Panc1 (cell line): Measurements from ENCODE around the gene ERBB2. TPM values are rescaled to one million over a fixed set of nuclear protein-coding genes. Genes with fewer than 3 reads are reported as not detected.

Source experiments
- ATAC-seq: fragments of 200-7000 bp; cut with Tn5 transposase; 2 replicates; pipeline ENCODE4 v1.9.1; 2020; ENCODE audit warnings: mild to moderate bottlenecking, moderate library complexity
- BruUV-seq: library from RNA; stranded (reverse); fragments of 400-500 nt; replicated peaks from 2 replicates; lab custom pipeline; 2021; lab: Mats Ljungman, UMichigan
- CTCF ChIA-PET: fragments of 300-600 bp; sonication (Branson Sonifier 250); formaldehyde crosslinking; loops from one replicate; lab custom pipeline; 2022; ENCODE audit warnings: antibody characterized with exemption; lab: Charles Lee
- POLR2A ChIA-PET: fragments of 300-600 bp; sonication (Branson Sonifier 250); formaldehyde crosslinking; loops from one replicate; lab custom pipeline; 2022; ENCODE audit warnings: antibody characterized with exemption; lab: Charles Lee
- DNase-seq: peaks from one replicate; pipeline ENCODE4 v3.0.0-alpha.2; 2010; ENCODE audit warnings: low read depth, low spot score
- H3K27ac ChIP-seq: 2 replicates; pipeline ENCODE4 v1.5.1; 2011; ENCODE audit warnings: mild to moderate bottlenecking, low read length, inconsistent platforms
- H3K27me3 ChIP-seq: fragments of 200-500 bp; sonication (Bioruptor generic); 2 replicates; pipeline ENCODE4 v1.6.0; 2014; ENCODE audit warnings: low read length, inconsistent platforms; ENCODE audit not compliant: control insufficient read depth, insufficient read depth
- H3K36me3 ChIP-seq: fragments of 200-500 bp; sonication (Bioruptor generic); 2 replicates; pipeline ENCODE4 v1.5.1; 2014; ENCODE audit warnings: inconsistent platforms, mild to moderate bottlenecking, low read length, moderate library complexity; ENCODE audit not compliant: control insufficient read depth, insufficient read depth
- H3K4me1 ChIP-seq: 2 replicates; pipeline ENCODE4 v1.5.1; 2011; ENCODE audit warnings: inconsistent platforms, mild to moderate bottlenecking, low read length, moderate library complexity; ENCODE audit not compliant: control insufficient read depth, insufficient read depth
- H3K4me3 ChIP-seq, 2 experiments: 2 replicates each; pipeline ENCODE4 v1.5.1; 2011 to 2012; ENCODE audit warnings: low read depth in 2 of 2, low read length in 2 of 2, mild to moderate bottlenecking in 2 of 2, inconsistent platforms in 1 of 2, moderate library complexity in 1 of 2
- H3K9me3 ChIP-seq: fragments of 200-500 bp; sonication (Bioruptor generic); 2 replicates; pipeline ENCODE4 v1.5.1; 2014; ENCODE audit warnings: low read depth, mild to moderate bottlenecking, inconsistent platforms, low read length, moderate library complexity; ENCODE audit not compliant: control insufficient read depth, insufficient read depth
- CTCF ChIP-seq: fragments of 450-650 bp; IDR thresholded peaks from 2 replicates; pipeline ENCODE4 v1.5.1; 2017; ENCODE audit warnings: mild to moderate bottlenecking
- POLR2AphosphoS5 ChIP-seq: IDR thresholded peaks from 2 replicates; pipeline ENCODE4 v1.6.1; 2012; ENCODE audit warnings: mild to moderate bottlenecking, low read depth, low read length, moderate library complexity
- REST ChIP-seq, 2 experiments: IDR thresholded peaks; 2 replicates each; pipeline ENCODE4 v1.6.1; 2011 to 2012; ENCODE audit warnings: low read depth in 2 of 2, control low read depth in 1 of 2, low read length in 1 of 2, mild to moderate bottlenecking in 1 of 2, moderate library complexity in 1 of 2; ENCODE audit not compliant: insufficient read depth in 1 of 2
- SIN3A ChIP-seq: IDR thresholded peaks from 2 replicates; pipeline ENCODE4 v1.6.1; 2012; ENCODE audit warnings: low read depth, mild to moderate bottlenecking, low read length, moderate library complexity, borderline replicate concordance; ENCODE audit not compliant: insufficient read depth
- TCF7L2 ChIP-seq: IDR thresholded peaks from 2 replicates; pipeline ENCODE4 v1.6.1; 2011; ENCODE audit warnings: mild to moderate bottlenecking, low read depth, low read length, inconsistent platforms
- in situ Hi-C: cut with HindIII; loops from 2 replicates; pipeline ENCODE4 v1.10.0; 2016; ENCODE audit warnings: low sequenced_read_pairs, low pct_unique_long_range_greater_than_20kb
- intact Hi-C: fragments of 100-400 bp; cut with micrococcal nuclease; formaldehyde crosslinking; loops from one replicate; pipeline ENCODE4 v1.10.0; 2022; ENCODE audit not compliant: unreplicated experiment
- total RNA-seq: library from RNA; stranded (reverse); gene quantifications from one replicate; pipeline ENCODE4 v1.2.1, GENCODE V29; 2021; ENCODE audit not compliant: unreplicated experiment

Gene ERBB2
- total RNA-seq, 1 experiment from 2014 or later = 68.6 TPM

- no peak for ATAC-seq
- in situ Hi-C loops (no loop called here), intact Hi-C loops (loop anchor here (5.0 kb wide), 1 partner anchor 51 kb away; no protein-coding TSS in a partner anchor)
- H3K4me3 ChIP-seq = no peak overlapping the region
- no peaks in the 10 kb centered on the region for H3K9me3 ChIP-seq
- TF ChIP-seq POLR2AphosphoS5 = no peak
- no peak for TF ChIP-seq REST (IDR thresholded peaks at IDR 0.05; ENCODE audit: insufficient read depth in 1 of 2, low read depth in 2 of 2, low read length in 1 of 2)
- TF ChIP-seq TCF7L2 = no peak
- TF ChIP-seq SIN3A = no peak
- no peak for TF ChIP-seq CTCF
- no peaks in the 10 kb centered on the region for H3K36me3 ChIP-seq
- DNase-seq = no peak
- no peak overlapping the region for H3K27ac ChIP-seq
- H3K4me1 ChIP-seq = peaks cover 8% of the 10 kb centered on the region; the same call in 1 of the 2 replicates
- no peaks in the 10 kb centered on the region for H3K27me3 ChIP-seq
- no TSS peak for BruUV-seq
- ChIA-PET POLR2A (no interaction called here), CTCF (interaction anchor here (0.6 to 1.1 kb wide), 2 partner anchors 40 to 52 kb away, joined by 4 to 8 read pairs; no protein-coding TSS in a partner anchor)
Observed at GRCh38 chr17:39673335-39674081, 26.4 kb upstream of the ERBB2 start.

DNA sequence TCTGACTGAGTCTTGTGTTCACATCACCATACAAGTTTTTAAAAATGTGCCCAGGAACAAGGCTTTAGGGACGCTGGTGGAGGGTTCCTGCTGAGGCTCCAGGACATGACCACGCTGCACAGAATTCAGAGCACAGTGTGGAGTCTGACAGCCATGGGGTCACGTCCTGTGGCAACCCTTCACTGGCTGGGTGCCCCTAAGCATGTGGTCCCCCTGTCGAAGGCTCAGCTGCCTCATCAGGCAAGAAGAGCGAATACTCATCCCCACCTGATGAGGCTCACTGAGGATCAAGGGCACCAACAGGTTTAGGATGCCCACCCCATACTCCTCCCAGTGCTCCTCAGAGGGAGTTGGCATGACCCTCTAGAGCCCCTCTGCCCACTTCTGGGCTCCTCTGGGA is 25.7 kb upstream of the ERBB2 start:
- H3K27me3 ChIP-seq = no peaks in the 10 kb centered on the region
- no peak for TF ChIP-seq CTCF
- no peak for TF ChIP-seq REST (IDR thresholded peaks at IDR 0.05; ENCODE audit: insufficient read depth in 1 of 2, low read depth in 2 of 2, low read length in 1 of 2)
- TF ChIP-seq POLR2AphosphoS5 = no peak
- TF ChIP-seq SIN3A = no peak
- TF ChIP-seq TCF7L2 = no peak
- intact Hi-C loops = loop anchor here (5.0 kb wide), 1 partner anchor 52 kb away; no protein-coding TSS in a partner anchor
- no peak overlapping the region for H3K4me3 ChIP-seq
- DNase-seq (no peak), ATAC-seq (no peak)
- ChIA-PET CTCF (no interaction called here), POLR2A (no interaction called here)
- H3K9me3 ChIP-seq = no peaks in the 10 kb centered on the region
- in situ Hi-C loops = no loop called here
- H3K36me3 ChIP-seq = no peaks in the 10 kb centered on the region
- H3K27ac ChIP-seq = no peak overlapping the region
- no TSS peak for BruUV-seq
- H3K4me1 ChIP-seq = peaks cover 5% of the 10 kb centered on the region; the same call in 1 of the 2 replicates
